ENCODE results near the gene TMEFF1.

The TMEFF1 gene

GRCh38 chr9:100626949-100627348, 154.0 kb downstream of the TMEFF1 start:
- no peak for DNase-seq

Data from fibroblast of upper back skin (primary cell).